SK-N-SH treated with all-trans-retinoic acid at 6 μM for 48 hours (cell line): ENCODE data around the gene FAM222B.

Source experiments
- ARNTL ChIP-seq: fragments of 450-650 bp; formaldehyde crosslinking; IDR thresholded peaks from 2 replicates; pipeline ENCODE4 v1.5.0; 2020; ENCODE audit warnings: low read depth, mild to moderate bottlenecking, moderate library complexity, borderline replicate concordance
- CSDC2 ChIP-seq: fragments of 250-450 bp; sonication (Bioruptor Pico); IDR thresholded peaks from 2 replicates; pipeline ENCODE4 v1.5.0; 2020; ENCODE audit warnings: mild to moderate bottlenecking, moderate library complexity
- ESRRG ChIP-seq: fragments of 250-450 bp; sonication (Bioruptor Pico); IDR thresholded peaks from 2 replicates; pipeline ENCODE4 v1.6.1; 2021; ENCODE audit warnings: mild to moderate bottlenecking
- PPARA ChIP-seq: fragments of 250-450 bp; sonication (Bioruptor Pico); IDR thresholded peaks from 2 replicates; pipeline ENCODE4 v1.5.0; 2020; ENCODE audit warnings: mild to moderate bottlenecking, borderline replicate concordance
- RARB ChIP-seq: fragments of 250-450 bp; sonication (Bioruptor Pico); IDR thresholded peaks from 2 replicates; pipeline ENCODE4 v1.8.0; 2021; ENCODE audit warnings: mild to moderate bottlenecking, moderate library complexity
- TOX ChIP-seq: fragments of 250-450 bp; sonication (Bioruptor Pico); IDR thresholded peaks from 2 replicates; pipeline ENCODE4 v1.8.0; 2021; ENCODE audit warnings: mild to moderate bottlenecking, moderate library complexity, borderline replicate concordance
- TSHZ2 ChIP-seq: fragments of 250-450 bp; sonication (Bioruptor Pico); IDR thresholded peaks from 2 replicates; pipeline ENCODE4 v1.5.0; 2020; ENCODE audit warnings: mild to moderate bottlenecking, moderate library complexity
- ZFP3 ChIP-seq: fragments of 250-450 bp; sonication (Bioruptor Pico); IDR thresholded peaks from 2 replicates; pipeline ENCODE4 v1.5.0; 2020; ENCODE audit warnings: mild to moderate bottlenecking, moderate library complexity
- ZFP30 ChIP-seq: fragments of 450-650 bp; formaldehyde crosslinking; IDR thresholded peaks from 2 replicates; pipeline ENCODE4 v1.5.0; 2022; ENCODE audit warnings: mild to moderate bottlenecking, moderate library complexity
- ZNF565 ChIP-seq: fragments of 450-650 bp; formaldehyde crosslinking; conservative IDR thresholded peaks from 2 replicates; pipeline ENCODE4 v1.5.0; 2020; ENCODE audit warnings: low read depth, mild to moderate bottlenecking, moderate library complexity
- ZNF70 ChIP-seq: fragments of 450-650 bp; formaldehyde crosslinking; IDR thresholded peaks from 2 replicates; pipeline ENCODE4 v1.5.0; 2020; ENCODE audit warnings: mild to moderate bottlenecking, moderate library complexity
- TF ChIP-seq, protein P1 (sequence below): fragments of 250-450 bp; sonication (Bioruptor Pico); IDR thresholded peaks from 2 replicates; pipeline ENCODE4 v1.8.0; 2020; ENCODE audit warnings: mild to moderate bottlenecking, moderate library complexity, borderline replicate concordance

DNA sequence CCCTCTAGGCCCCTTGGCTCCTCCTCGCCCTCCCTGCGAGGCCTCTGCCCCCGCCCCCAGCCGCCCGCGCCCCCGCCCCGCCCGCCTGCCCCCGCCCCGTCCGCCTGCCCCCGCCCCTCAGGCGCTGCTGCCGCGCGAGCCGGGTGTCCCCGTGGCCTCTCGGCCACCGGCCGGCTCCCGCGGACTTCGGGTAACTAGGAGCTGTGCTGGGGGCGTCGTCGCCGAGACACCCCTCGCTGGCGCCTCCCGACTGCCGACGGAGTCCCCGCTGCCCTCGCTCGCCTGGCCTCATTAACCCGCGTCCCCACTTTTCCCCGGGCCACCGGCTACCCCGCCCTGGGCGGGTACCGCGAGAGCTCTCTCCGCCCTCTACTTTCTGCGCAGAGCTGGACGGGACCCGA, 116.4 kb downstream of the FAM222B start, which contains the start of gene TLCD1:
- TF ChIP-seq, protein P1, sequence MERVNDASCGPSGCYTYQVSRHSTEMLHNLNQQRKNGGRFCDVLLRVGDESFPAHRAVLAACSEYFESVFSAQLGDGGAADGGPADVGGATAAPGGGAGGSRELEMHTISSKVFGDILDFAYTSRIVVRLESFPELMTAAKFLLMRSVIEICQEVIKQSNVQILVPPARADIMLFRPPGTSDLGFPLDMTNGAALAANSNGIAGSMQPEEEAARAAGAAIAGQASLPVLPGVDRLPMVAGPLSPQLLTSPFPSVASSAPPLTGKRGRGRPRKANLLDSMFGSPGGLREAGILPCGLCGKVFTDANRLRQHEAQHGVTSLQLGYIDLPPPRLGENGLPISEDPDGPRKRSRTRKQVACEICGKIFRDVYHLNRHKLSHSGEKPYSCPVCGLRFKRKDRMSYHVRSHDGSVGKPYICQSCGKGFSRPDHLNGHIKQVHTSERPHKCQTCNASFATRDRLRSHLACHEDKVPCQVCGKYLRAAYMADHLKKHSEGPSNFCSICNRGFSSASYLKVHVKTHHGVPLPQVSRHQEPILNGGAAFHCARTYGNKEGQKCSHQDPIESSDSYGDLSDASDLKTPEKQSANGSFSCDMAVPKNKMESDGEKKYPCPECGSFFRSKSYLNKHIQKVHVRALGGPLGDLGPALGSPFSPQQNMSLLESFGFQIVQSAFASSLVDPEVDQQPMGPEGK: no peak
- no peak for TF ChIP-seq ZFP30 (CRISPR knock-in tag)
- TF ChIP-seq RARB (CRISPR knock-in tag): no peak
- no peak for TF ChIP-seq ZNF70 (CRISPR knock-in tag)
- no peak for TF ChIP-seq TOX (CRISPR knock-in tag)
- TF ChIP-seq ARNTL: no peak
- TF ChIP-seq TSHZ2 (CRISPR knock-in tag): no peak
- TF ChIP-seq ESRRG: no peak
- TF ChIP-seq ZFP3 (CRISPR knock-in tag): no peak
- TF ChIP-seq CSDC2 (CRISPR knock-in tag): no peak
- no peak for TF ChIP-seq PPARA (CRISPR knock-in tag)
- TF ChIP-seq ZNF565: no peak
